Inflammatory macrophage (primary cell): ENCODE measurements around the gene E2F3.
A peak's percentile ranks its signal among the peaks of the same experiment; 100 is the strongest.

Experiments
- DNase-seq, 2 donors: peaks; one replicate each; pipeline ENCODE4 v3.0.0-alpha.2; 2020 to 2022
- total RNA-seq, 18 experiments: gene quantifications; one replicate each; lab custom pipeline; 2026; ENCODE audit warnings: mixed read lengths in 6 of 18, inconsistent platforms in 2 of 18; lab: John Stamatoyannopoulos, UW

E2F3 gene
- 20.1 to 57.0 (median 39.4) reads per million in 18 experiments for total RNA-seq

- peak; percentile 100 for DNase-seq
Measured at GRCh38 chr6:20401205-20402091, at the start of gene E2F3. Gene E2F3, plus strand, starts transcription at chr6:20401879. Its CDS starts 354 bp downstream, at chr6:20402233.

- no peak for DNase-seq
Measured at GRCh38 chr6:20352346-20352745, 49.3 kb upstream of the E2F3 start.

- DNase-seq = no peak
Measured at GRCh38 chr6:20353134-20353533, 48.5 kb upstream of the E2F3 start.

- DNase-seq = no peak
Measured at GRCh38 chr6:20354366-20354765, 47.3 kb upstream of the E2F3 start.

- no peak for DNase-seq
Measured at GRCh38 chr6:20360471-20361119, 41.1 kb upstream of the E2F3 start.

GRCh38 chr6:20362623-20363022 lies 39.1 kb upstream of the E2F3 start:
- no peak for DNase-seq

- DNase-seq = no peak
Measured at GRCh38 chr6:20364327-20364726, 37.4 kb upstream of the E2F3 start.

GRCh38 chr6:20365456-20365855 lies 36.2 kb upstream of the E2F3 start:
- no peak for DNase-seq

GRCh38 chr6:20366082-20366830 lies 35.4 kb upstream of the E2F3 start:
- DNase-seq = peak in 1 of 2 donors; percentile 18

- peak; percentile 51 to 70 for DNase-seq
Measured at GRCh38 chr6:20367743-20368485, 33.8 kb upstream of the E2F3 start.

GRCh38 chr6:20370393-20370792 lies 31.3 kb upstream of the E2F3 start:
- DNase-seq = no peak

- DNase-seq = no peak
Measured at GRCh38 chr6:20370801-20371200, 30.9 kb upstream of the E2F3 start.

GRCh38 chr6:20375436-20375835 lies 26.2 kb upstream of the E2F3 start:
- DNase-seq = no peak

- no peak for DNase-seq
Measured at GRCh38 chr6:20377623-20378265, 23.9 kb upstream of the E2F3 start.

- DNase-seq = no peak
Measured at GRCh38 chr6:20379231-20379630, 22.4 kb upstream of the E2F3 start.

GRCh38 chr6:20386218-20386617 lies 15.5 kb upstream of the E2F3 start:
- no peak for DNase-seq

GRCh38 chr6:20389066-20389465 lies 12.6 kb upstream of the E2F3 start:
- DNase-seq = no peak

- DNase-seq = no peak
Measured at GRCh38 chr6:20393297-20393696, 8.4 kb upstream of the E2F3 start.

GRCh38 chr6:20399518-20399917 lies 2.2 kb upstream of the E2F3 start:
- no peak for DNase-seq

- peak; percentile 70 to 73 for DNase-seq
Measured at GRCh38 chr6:20400456-20401204, 1.0 kb upstream of the E2F3 start.

GRCh38 chr6:20402092-20402341 lies 338 bp downstream of the E2F3 start:
- DNase-seq = no peak
